K562 (cell line): ENCODE data around the gene TERC. TPM values are rescaled to one million over a fixed set of nuclear protein-coding genes. Genes with fewer than 3 reads are reported as not detected.
A peak's percentile ranks its signal among the peaks of the same experiment; 100 is the strongest.

Experiments used
- E4F1 ChIP-seq: fragments of 250-450 bp; sonication (Bioruptor Pico); IDR thresholded peaks from 2 replicates; pipeline ENCODE4 v1.5.0; 2021; ENCODE audit warnings: mild to moderate bottlenecking, borderline replicate concordance
- FOXA1 ChIP-seq: fragments of 450-650 bp; IDR thresholded peaks from 2 replicates; pipeline ENCODE4 v1.6.1; 2016; ENCODE audit warnings: mild to moderate bottlenecking, borderline replicate concordance
- HLTF ChIP-seq: fragments of 450-650 bp; IDR thresholded peaks from 2 replicates; pipeline ENCODE4 v1.6.1; 2016
- ILK ChIP-seq: fragments of 450-650 bp; IDR thresholded peaks from 2 replicates; pipeline ENCODE4 v1.6.1; 2016; ENCODE audit warnings: missing genetic modification characterization, low read depth, mild to moderate bottlenecking, missing compliant biosample characterization, moderate library complexity, borderline replicate concordance
- PHF20 ChIP-seq: fragments of 450-650 bp; IDR thresholded peaks from 2 replicates; pipeline ENCODE4 v1.6.1; 2018; ENCODE audit not compliant: partially characterized antibody
- PREB ChIP-seq: sonication (generic); formaldehyde crosslinking; IDR thresholded peaks from 2 replicates; pipeline ENCODE4 v1.8.1; 2023; ENCODE audit warnings: mild to moderate bottlenecking, missing genetic modification reagents
- RBBP5 ChIP-seq: fragments of 200-600 bp; sonication (generic); IDR thresholded peaks from 2 replicates; pipeline ENCODE4 v1.6.1; 2012; ENCODE audit warnings: borderline replicate concordance, mild to moderate bottlenecking, low read length, control low read depth, inconsistent platforms; ENCODE audit not compliant: insufficient read depth, poor library complexity, severe bottlenecking
- RBM14 ChIP-seq: fragments of 200-400 bp; formaldehyde crosslinking; IDR thresholded peaks from 2 replicates; pipeline ENCODE4 v1.6.1; 2018; ENCODE audit warnings: low read depth, mild to moderate bottlenecking, low read length, moderate library complexity, borderline replicate concordance; ENCODE audit not compliant: insufficient read depth
- RBM22 ChIP-seq: fragments of 200-400 bp; formaldehyde crosslinking; IDR thresholded peaks from 2 replicates; pipeline ENCODE4 v1.6.1; 2018; ENCODE audit warnings: low read length, low read depth; ENCODE audit not compliant: poor library complexity, severe bottlenecking
- RBM39 ChIP-seq: fragments of 200-400 bp; formaldehyde crosslinking; optimal IDR thresholded peaks from 2 replicates; pipeline ENCODE3; 2018; ENCODE audit warnings: low read depth, low read length
- SAFB ChIP-seq: fragments of 200-400 bp; formaldehyde crosslinking; IDR thresholded peaks from 2 replicates; pipeline ENCODE4 v1.6.1; 2017; ENCODE audit warnings: low read depth, low read length, borderline replicate concordance
- SOX6 ChIP-seq: fragments of 450-650 bp; IDR thresholded peaks from 2 replicates; pipeline ENCODE4 v1.6.1; 2014; ENCODE audit warnings: mild to moderate bottlenecking
- SPI1 ChIP-seq: IDR thresholded peaks from 2 replicates; pipeline ENCODE4 v1.6.1; 2011; ENCODE audit warnings: low read depth, low read length, control low read depth, borderline replicate concordance
- SRSF1 ChIP-seq: fragments of 200-400 bp; formaldehyde crosslinking; IDR thresholded peaks from 2 replicates; pipeline ENCODE4 v1.6.1; 2017; ENCODE audit warnings: mild to moderate bottlenecking, low read depth, low read length, moderate library complexity
- ZNF165 ChIP-seq: fragments of 250-450 bp; sonication (Bioruptor Pico); IDR thresholded peaks from 2 replicates; pipeline ENCODE4 v1.4.0; 2020; ENCODE audit warnings: borderline replicate concordance
- ZNF24 ChIP-seq: fragments of 450-650 bp; IDR thresholded peaks from 2 replicates; pipeline ENCODE4 v1.6.1; 2016
- ZNF277 ChIP-seq: fragments of 250-450 bp; sonication (Bioruptor Pico); IDR thresholded peaks from 2 replicates; pipeline ENCODE4 v1.8.0; 2022; ENCODE audit warnings: inconsistent platforms, mild to moderate bottlenecking, moderate library complexity, borderline replicate concordance
- ZNF311 ChIP-seq: fragments of 250-450 bp; sonication (Bioruptor Pico); IDR thresholded peaks from 2 replicates; pipeline ENCODE4 v1.4.0; 2020; ENCODE audit warnings: mild to moderate bottlenecking, moderate library complexity
- ZNF586 ChIP-seq: fragments of 450-650 bp; formaldehyde crosslinking; conservative IDR thresholded peaks from 2 replicates; pipeline ENCODE4 v1.4.0; 2020; ENCODE audit warnings: mild to moderate bottlenecking, moderate library complexity
- polyA plus RNA-seq, 8 experiments: library from polyadenylated mRNA; depleted of rRNA in 4 of 8; stranded (reverse) in 5 of 8; unstranded in 3 of 8; fragments of >200 nt; fragmentation: Nextera tagmentation in 2 of 8; fragmentation: Illumina TruSeq in 1 of 8; extraction: Ambion mirVana in 2 of 8; extraction: Trizol in 1 of 8; gene quantifications; 2 replicates each; pipeline versions ENCODE4 v1.2.1 to v1.2.3, GENCODE V29; 2011 to 2014; ENCODE audit warnings: inconsistent platforms in 1 of 8, missing spikeins in 1 of 8
- total RNA-seq, 7 experiments: library from RNA; depleted of rRNA in 6 of 7; stranded (reverse); fragments of >200 nt in 6 of 7; fragmentation: Illumina TruSeq in 2 of 7; extraction: Trizol in 2 of 7; gene quantifications; 2 replicates each; pipeline versions ENCODE4 v1.2.1 to v1.2.3, GENCODE V29; 2011 to 2021; ENCODE audit warnings: low replicate concordance in 1 of 7
- TF ChIP-seq, protein P1 (sequence below): sonication (generic); formaldehyde crosslinking; IDR thresholded peaks from 2 replicates; pipeline ENCODE4 v1.8.0; 2022; ENCODE audit warnings: mild to moderate bottlenecking, missing genetic modification reagents
- TF ChIP-seq, protein P2 (sequence below), 3 experiments: fragments of 200-800 bp in 1 of 3; sonication (Bioruptor generic) in 1 of 3; sonication (generic) in 1 of 3; formaldehyde crosslinking in 1 of 3; IDR thresholded peaks; 2 replicates each; pipeline versions ENCODE4 v1.6.1 to v1.8.0; 2016 to 2022; ENCODE audit warnings: mild to moderate bottlenecking in 2 of 3, missing compliant biosample characterization in 2 of 3, missing genetic modification characterization in 2 of 3, missing genetic modification reagents in 1 of 3

The TERC gene
- total and polyA plus RNA-seq, 9 of the 15 experiments (the other 6 are each of a cell fraction or from before 2014, with no cell fraction given), result 0.77 to 234 (median 27.9) TPM; not detected in 3

- TF ChIP-seq RBBP5 (no peak), RBM22 (peak; percentile 96), ZNF586 (CRISPR knock-in tag) (no peak), SAFB (peak; percentile 70; the same call in 1 of the 2 replicates), HLTF (no peak), PREB (CRISPR knock-in tag) (peak; percentile 57; the same call in 1 of the 2 replicates), ILK (no peak), ZNF24 (peak; percentile 53; the same call in 1 of the 2 replicates), E4F1 (no peak), PHF20 (no peak), RBM39 (no peak), SRSF1 (0 out of 2 replicates have a peak, but pooled peaks have one; percentile 71), SOX6 (no peak), RBM14 (peak; percentile 88; the same call in 1 of the 2 replicates), FOXA1 (no peak), ZNF165 (CRISPR knock-in tag) (no peak), ZNF277 (CRISPR knock-in tag) (no peak), ZNF311 (CRISPR knock-in tag) (no peak), SPI1 (peak; percentile 82)
- TF ChIP-seq, protein P1, sequence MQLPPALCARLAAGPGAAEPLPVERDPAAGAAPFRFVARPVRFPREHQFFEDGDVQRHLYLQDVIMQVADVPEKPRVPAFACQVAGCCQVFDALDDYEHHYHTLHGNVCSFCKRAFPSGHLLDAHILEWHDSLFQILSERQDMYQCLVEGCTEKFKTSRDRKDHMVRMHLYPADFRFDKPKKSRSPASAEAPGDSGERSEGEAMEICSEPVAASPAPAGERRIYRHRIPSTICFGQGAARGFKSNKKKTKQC (CRISPR knock-in tag), result peak; percentile 20; the same call in 1 of the 2 replicates
- TF ChIP-seq, protein P2, sequence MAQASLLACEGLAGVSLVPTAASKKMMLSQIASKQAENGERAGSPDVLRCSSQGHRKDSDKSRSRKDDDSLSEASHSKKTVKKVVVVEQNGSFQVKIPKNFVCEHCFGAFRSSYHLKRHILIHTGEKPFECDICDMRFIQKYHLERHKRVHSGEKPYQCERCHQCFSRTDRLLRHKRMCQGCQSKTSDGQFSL (CRISPR knock-in tag; IDR thresholded peaks at IDR 0.05), result no peak; the same call in 1 of the 2 replicates
- TF ChIP-seq, protein P2 (tag; IDR thresholded peaks at IDR 0.05), result no peak
These were observed 463 bp downstream of the TERC start (continued) for GRCh38 chr3:169764312-169764881.
